HepG2 (cell line): ENCODE results near the gene DHX34.

ENCODE experiments used
- EP300 ChIP-seq, 3 experiments: sonication (generic) in 1 of 3; formaldehyde crosslinking in 1 of 3; IDR thresholded peaks; 2 replicates each; pipeline versions ENCODE4 v1.5.1 to v1.6.1; 2011 to 2020; ENCODE audit warnings: low read depth in 2 of 3, low read length in 2 of 3, borderline replicate concordance in 1 of 3, improper control_type of control experiment in 1 of 3, mild to moderate bottlenecking in 1 of 3, missing genetic modification reagents in 1 of 3, moderate library complexity in 1 of 3
- EZH2 ChIP-seq: conservative IDR thresholded peaks from 2 replicates; pipeline ENCODE4 v1.6.1; 2012; ENCODE audit warnings: mild to moderate bottlenecking, low read depth, low read length, moderate library complexity
- HDAC2 ChIP-seq: sonication (generic); formaldehyde crosslinking; IDR thresholded peaks from 2 replicates; pipeline ENCODE4 v1.4.0; 2020; ENCODE audit warnings: missing genetic modification reagents
- IRF2 ChIP-seq: IDR thresholded peaks from 2 replicates; pipeline ENCODE4 v1.6.1; 2018; ENCODE audit warnings: missing genetic modification reagents, missing compliant biosample characterization
- SNAI1 ChIP-seq: sonication (generic); formaldehyde crosslinking; IDR thresholded peaks from 2 replicates; pipeline ENCODE4 v1.5.0; 2020; ENCODE audit warnings: mild to moderate bottlenecking, missing genetic modification reagents, borderline replicate concordance
- SOX6 ChIP-seq, 2 experiments: fragments of 450-650 bp in 1 of 2; sonication (generic) in 1 of 2; formaldehyde crosslinking in 1 of 2; IDR thresholded peaks; 2 replicates each; pipeline versions ENCODE4 v1.4.0 to v1.6.1; 2017 to 2020; ENCODE audit warnings: antibody characterized with exemption in 1 of 2, mild to moderate bottlenecking in 1 of 2, missing genetic modification reagents in 1 of 2
- ZBTB44 ChIP-seq: sonication (generic); formaldehyde crosslinking; IDR thresholded peaks from 2 replicates; pipeline ENCODE4 v1.4.0; 2020; ENCODE audit warnings: missing genetic modification reagents
- ZNF709 ChIP-seq: sonication (generic); formaldehyde crosslinking; IDR thresholded peaks from 2 replicates; pipeline ENCODE4 v1.5.0; 2020; ENCODE audit warnings: mild to moderate bottlenecking, missing genetic modification reagents

DNA sequence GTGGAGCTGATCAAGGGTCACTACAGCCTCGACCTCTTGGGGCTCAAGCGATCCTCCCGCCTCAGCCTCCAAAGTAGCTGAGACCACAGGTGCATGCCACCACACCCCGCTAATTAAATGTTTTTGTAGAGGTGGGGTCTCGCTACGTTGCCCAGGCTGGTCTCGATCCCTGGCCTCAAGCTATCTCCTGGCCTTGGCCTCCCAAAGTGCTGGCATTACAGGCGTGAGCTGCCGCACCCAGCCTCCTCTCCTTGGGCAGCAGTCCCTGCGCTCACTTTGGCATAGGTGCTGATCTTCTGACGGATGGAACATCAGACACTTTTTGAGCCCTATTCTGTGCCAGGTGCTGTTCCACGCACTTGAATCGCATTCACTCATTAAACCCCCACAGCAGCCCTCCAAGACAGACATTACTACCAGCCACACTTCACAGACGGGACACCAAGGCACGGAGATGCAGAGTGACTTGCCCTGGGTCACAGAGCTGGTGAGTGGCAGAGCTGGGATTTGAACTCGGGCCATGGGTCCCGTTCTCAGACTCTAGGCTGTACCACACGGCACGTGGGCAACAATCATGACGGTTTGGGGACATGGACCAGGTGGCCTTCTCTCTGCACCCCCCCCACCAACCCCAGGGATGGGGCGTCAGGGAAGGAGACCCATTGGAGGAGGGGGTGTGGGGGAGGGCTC lies 67.0 kb downstream of the DHX34 start:
- TF ChIP-seq EP300 (IDR thresholded peaks at IDR 0.05; ENCODE audit: low read depth in 2 of 2, low read length in 2 of 2) (no peak), EP300 (CRISPR knock-in tag; IDR thresholded peaks at IDR 0.05; ENCODE audit: borderline replicate concordance) (no peak), IRF2 (CRISPR knock-in tag) (no peak), HDAC2 (CRISPR knock-in tag) (no peak), ZBTB44 (no peak), ZNF709 (no peak), SOX6 (IDR thresholded peaks at IDR 0.05) (no peak), SOX6 (CRISPR knock-in tag; IDR thresholded peaks at IDR 0.05) (no peak), EZH2 (no peak), SNAI1 (no peak)
